ENCODE results near the gene TMEM132A. TPM values are rescaled to one million over a fixed set of nuclear protein-coding genes. Genes with fewer than 3 reads are reported as not detected.

The TMEM132A gene
- total and polyA plus RNA-seq, 9 of the 15 experiments (the other 6 are each of a cell fraction or from before 2014, with no cell fraction given): 0.04 to 1.1 (median 0.18) TPM; not detected in 4

DNA sequence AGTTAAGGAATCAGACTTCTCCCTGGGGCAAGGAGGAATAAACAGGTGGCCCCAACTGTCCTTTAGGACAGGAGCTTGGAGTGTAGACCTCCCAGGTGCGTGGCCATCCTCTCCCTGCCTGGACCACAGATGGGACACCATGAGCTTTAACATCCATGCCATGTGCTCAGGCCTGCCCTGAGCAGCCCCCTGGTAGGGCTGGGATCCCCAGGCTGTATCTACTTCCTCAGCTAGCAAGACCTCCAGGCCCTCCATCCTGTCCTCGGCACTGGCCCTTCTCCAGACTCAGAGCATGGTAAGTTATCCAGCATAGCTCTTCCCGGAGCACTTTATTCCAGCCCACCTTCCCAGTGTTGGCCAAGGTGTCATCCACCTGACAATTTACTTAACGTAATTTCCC, 53.0 kb downstream of the TMEM132A start:
- Histone ChIP-seq H4K20me1 (replicated peaks; ENCODE audit: control insufficient read depth, insufficient read depth, low read length) (0 out of 2 replicates have a peak, but pooled peaks cover 6% of the 10 kb centered on the region), H3K79me2 (ENCODE audit: control insufficient read depth, insufficient read depth, low read length) (no peaks in the 10 kb centered on the region), H3K9me1 (ENCODE audit: control insufficient read depth, insufficient read depth, low read length) (no peaks in the 10 kb centered on the region), H3K4me3 (no peak overlapping the region), H3K4me2 (ENCODE audit: insufficient read depth, low read length) (no peak overlapping the region), H3K36me3 (ENCODE audit: control insufficient read depth, insufficient read depth, low read length) (no peaks in the 10 kb centered on the region), H3K9ac (ENCODE audit: insufficient read depth in 1 of 2, low read depth in 2 of 2, low read length in 2 of 2) (no peak overlapping the region), H3K9me3 (replicated peaks; ENCODE audit: control insufficient read depth, insufficient read depth, low read depth, low read length) (no peaks in the 10 kb centered on the region), H3K27me3 (ENCODE audit: control insufficient read depth in 2 of 2, insufficient read depth in 2 of 2, low read length in 2 of 2) (peaks cover 40 to 70% of the 10 kb centered on the region in 2 experiments), H3K27ac (ENCODE audit: extremely low read depth, low read depth, low read length) (no peak overlapping the region), H2AFZ (ENCODE audit: low read depth, low read length) (no peak overlapping the region), H3K4me1 (replicated peaks in 1 of 2; ENCODE audit: control insufficient read depth in 2 of 2, insufficient read depth in 2 of 2, low read length in 2 of 2) (no peaks in the 10 kb centered on the region)
- in situ Hi-C loops (cut with MboI) (no loop called here), intact Hi-C loops (cut with micrococcal nuclease) (no loop called here)
- ATAC-seq: no peak
- DNase-seq (ENCODE audit: extremely low read depth in 1 of 4, low spot score in 3 of 4): no peak
- CTCF ChIA-PET (ENCODE audit: low intra/inter-chr PET ratio): no interaction called here
- no peak for FAIRE-seq
- BruUV-seq (replicated peaks): no TSS peak
- WGBS (ENCODE audit: insufficient coverage, low coverage, missing lambda C conversion rate): 0% methylated on average over 3 of the region's 4 CpGs
- POLR2A ChIA-PET: no interaction called here
- TF ChIP-seq, protein P1, sequence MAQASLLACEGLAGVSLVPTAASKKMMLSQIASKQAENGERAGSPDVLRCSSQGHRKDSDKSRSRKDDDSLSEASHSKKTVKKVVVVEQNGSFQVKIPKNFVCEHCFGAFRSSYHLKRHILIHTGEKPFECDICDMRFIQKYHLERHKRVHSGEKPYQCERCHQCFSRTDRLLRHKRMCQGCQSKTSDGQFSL (CRISPR knock-in tag; IDR thresholded peaks at IDR 0.05): no peak
- TF ChIP-seq, protein P1 (tag; IDR thresholded peaks at IDR 0.05): no peak
- TF ChIP-seq PRMT5 (CRISPR knock-in tag; IDR thresholded peaks at IDR 0.05): no peak

DNA sequence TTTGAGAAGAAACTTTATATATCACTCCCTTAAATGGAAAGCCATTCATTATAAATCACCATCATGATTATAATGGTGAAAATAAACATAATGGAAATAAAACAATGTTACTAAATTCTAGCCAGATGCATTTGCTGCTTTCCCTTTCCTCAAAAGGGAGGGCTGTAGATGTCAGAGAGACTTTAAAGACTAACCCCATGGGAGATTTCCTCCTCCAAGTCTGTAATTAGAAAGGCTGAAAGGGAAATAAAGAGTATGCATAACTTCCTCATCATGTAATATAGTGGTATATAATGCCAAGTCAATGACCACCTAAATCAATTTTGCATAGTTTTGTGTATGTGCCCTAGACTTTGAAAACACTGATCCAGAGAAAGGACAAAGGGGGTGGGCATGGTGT, 53.6 kb downstream of the TMEM132A start:
- Histone ChIP-seq H3K27ac (ENCODE audit: extremely low read depth, low read depth, low read length) (no peak overlapping the region), H3K9ac (ENCODE audit: insufficient read depth in 1 of 2, low read depth in 2 of 2, low read length in 2 of 2) (no peak overlapping the region), H3K27me3 (ENCODE audit: control insufficient read depth in 2 of 2, insufficient read depth in 2 of 2, low read length in 2 of 2) (peaks cover 43 to 70% of the 10 kb centered on the region in 2 experiments), H3K79me2 (ENCODE audit: control insufficient read depth, insufficient read depth, low read length) (no peaks in the 10 kb centered on the region), H3K4me2 (ENCODE audit: insufficient read depth, low read length) (no peak overlapping the region), H3K4me3 (no peak overlapping the region), H2AFZ (ENCODE audit: low read depth, low read length) (no peak overlapping the region), H3K4me1 (replicated peaks in 1 of 2; ENCODE audit: control insufficient read depth in 2 of 2, insufficient read depth in 2 of 2, low read length in 2 of 2) (no peaks in the 10 kb centered on the region), H3K9me1 (ENCODE audit: control insufficient read depth, insufficient read depth, low read length) (no peaks in the 10 kb centered on the region), H4K20me1 (replicated peaks; ENCODE audit: control insufficient read depth, insufficient read depth, low read length) (0 out of 2 replicates have a peak, but pooled peaks cover 6% of the 10 kb centered on the region), H3K9me3 (replicated peaks; ENCODE audit: control insufficient read depth, insufficient read depth, low read depth, low read length) (no peaks in the 10 kb centered on the region), H3K36me3 (ENCODE audit: control insufficient read depth, insufficient read depth, low read length) (no peaks in the 10 kb centered on the region)
- intact Hi-C loops (cut with micrococcal nuclease) (no loop called here), in situ Hi-C loops (cut with MboI) (no loop called here)
- CTCF ChIA-PET (ENCODE audit: low intra/inter-chr PET ratio): no interaction called here
- no peak for FAIRE-seq
- POLR2A ChIA-PET: no interaction called here
- DNase-seq (ENCODE audit: extremely low read depth in 1 of 4, low spot score in 3 of 4): no peak
- ATAC-seq: no peak
- TF ChIP-seq, protein P2, sequence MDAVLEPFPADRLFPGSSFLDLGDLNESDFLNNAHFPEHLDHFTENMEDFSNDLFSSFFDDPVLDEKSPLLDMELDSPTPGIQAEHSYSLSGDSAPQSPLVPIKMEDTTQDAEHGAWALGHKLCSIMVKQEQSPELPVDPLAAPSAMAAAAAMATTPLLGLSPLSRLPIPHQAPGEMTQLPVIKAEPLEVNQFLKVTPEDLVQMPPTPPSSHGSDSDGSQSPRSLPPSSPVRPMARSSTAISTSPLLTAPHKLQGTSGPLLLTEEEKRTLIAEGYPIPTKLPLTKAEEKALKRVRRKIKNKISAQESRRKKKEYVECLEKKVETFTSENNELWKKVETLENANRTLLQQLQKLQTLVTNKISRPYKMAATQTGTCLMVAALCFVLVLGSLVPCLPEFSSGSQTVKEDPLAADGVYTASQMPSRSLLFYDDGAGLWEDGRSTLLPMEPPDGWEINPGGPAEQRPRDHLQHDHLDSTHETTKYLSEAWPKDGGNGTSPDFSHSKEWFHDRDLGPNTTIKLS (IDR thresholded peaks at IDR 0.05; ENCODE audit: borderline replicate concordance, low read depth): no peak
- TF ChIP-seq, protein P3, sequence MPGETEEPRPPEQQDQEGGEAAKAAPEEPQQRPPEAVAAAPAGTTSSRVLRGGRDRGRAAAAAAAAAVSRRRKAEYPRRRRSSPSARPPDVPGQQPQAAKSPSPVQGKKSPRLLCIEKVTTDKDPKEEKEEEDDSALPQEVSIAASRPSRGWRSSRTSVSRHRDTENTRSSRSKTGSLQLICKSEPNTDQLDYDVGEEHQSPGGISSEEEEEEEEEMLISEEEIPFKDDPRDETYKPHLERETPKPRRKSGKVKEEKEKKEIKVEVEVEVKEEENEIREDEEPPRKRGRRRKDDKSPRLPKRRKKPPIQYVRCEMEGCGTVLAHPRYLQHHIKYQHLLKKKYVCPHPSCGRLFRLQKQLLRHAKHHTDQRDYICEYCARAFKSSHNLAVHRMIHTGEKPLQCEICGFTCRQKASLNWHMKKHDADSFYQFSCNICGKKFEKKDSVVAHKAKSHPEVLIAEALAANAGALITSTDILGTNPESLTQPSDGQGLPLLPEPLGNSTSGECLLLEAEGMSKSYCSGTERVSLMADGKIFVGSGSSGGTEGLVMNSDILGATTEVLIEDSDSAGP (CRISPR knock-in tag; IDR thresholded peaks at IDR 0.05): no peak
- TF ChIP-seq ZNF124 (CRISPR knock-in tag; IDR thresholded peaks at IDR 0.05) (no peak), ZNF121 (CRISPR knock-in tag; conservative IDR thresholded peaks at IDR 0.05) (no peak)
- no TSS peak for BruUV-seq (replicated peaks)
